ENCODE data around the gene HNF4A.
"Not testable (repeated sequence)": the region's sequence is repeated elsewhere in the genome, so short reads cannot be mapped to it uniquely, and the experiment has no call there.

The HNF4A gene

DNA sequence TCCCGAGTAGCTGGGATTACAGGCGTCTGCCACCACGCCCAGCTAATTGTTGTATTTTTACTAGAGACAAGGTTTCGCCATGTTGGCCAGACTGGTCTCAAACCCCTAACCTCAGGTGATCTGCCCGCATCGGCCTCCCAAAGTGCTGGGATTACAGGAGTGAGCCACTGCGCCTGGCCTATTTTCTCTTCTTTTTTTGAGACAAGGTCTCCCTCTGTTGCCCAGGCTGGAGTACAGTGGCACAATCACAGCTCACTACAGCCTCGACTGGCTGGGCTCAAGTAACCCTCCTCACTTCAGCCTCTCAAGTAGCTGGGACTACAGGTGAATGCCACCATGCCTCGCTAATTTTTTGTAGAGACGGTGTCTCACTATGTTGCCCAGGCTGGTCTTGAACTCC is 9.6 kb upstream of the HNF4A start:
- DNase-seq: not testable (repeated sequence)

DNA sequence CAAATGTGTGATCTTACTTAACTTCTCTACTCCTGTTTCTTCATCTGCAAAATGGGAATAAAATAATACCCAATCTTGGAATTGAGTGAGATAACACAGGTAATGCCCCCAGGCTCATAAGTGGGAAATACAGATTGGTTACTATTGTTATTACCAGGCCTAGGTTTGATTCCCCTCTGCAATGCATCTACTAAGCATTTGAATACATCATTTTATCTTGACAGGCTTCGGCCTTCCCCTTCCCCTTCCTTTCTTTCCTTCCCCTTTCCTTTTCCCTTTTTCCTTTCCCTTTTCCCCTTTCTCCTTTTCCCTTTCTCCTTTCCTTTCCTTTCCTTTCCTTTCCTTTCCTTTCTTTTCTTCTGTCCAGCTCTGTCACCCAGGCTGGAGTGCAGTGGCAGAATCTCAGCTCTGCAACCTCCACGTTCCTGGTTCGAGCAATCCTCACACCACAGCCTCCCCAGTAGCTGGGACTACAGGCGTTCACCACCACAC is 7.3 kb upstream of the HNF4A start:
- DNase-seq: no peak

DNA sequence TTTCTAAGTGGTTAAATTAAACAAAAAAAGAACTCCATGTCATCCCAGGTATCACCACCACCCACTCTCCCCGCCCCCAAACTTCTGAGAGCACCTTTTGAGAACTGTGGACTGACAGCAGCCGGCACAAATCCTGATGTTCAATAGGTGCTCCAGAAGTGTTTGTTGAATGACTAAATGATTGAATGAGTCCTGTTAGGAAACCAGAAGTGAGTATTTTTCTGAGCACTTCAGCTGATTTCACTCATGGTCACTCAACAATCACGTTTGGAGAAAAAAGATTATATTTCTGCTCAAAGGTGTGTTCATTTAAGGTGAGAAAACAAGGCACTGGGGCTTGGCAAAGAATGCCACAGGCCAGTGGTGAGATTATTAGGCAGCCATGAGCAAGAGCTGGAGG is 6.2 kb upstream of the HNF4A start:
- DNase-seq: no peak

DNA sequence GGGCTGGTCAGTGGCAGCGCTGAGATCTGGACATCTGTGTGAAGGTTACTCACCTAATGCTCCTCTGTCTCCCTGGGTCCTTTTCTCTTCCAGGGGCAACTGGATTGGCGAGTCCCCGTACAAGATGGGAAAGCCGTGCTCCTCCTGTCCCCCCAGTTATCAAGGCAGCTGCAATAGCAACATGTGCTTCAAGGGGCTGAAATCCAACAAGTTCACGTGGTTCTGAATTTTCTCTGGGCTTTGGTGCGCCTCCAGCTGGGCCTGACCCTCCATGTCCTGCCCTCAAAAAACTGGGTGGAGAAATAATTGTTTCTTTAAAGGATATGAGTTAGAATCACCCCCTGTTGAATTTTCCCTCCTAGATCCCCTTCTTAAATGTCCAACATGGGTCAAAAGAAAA is 4.9 kb upstream of the HNF4A start:
- no peak for DNase-seq

DNA sequence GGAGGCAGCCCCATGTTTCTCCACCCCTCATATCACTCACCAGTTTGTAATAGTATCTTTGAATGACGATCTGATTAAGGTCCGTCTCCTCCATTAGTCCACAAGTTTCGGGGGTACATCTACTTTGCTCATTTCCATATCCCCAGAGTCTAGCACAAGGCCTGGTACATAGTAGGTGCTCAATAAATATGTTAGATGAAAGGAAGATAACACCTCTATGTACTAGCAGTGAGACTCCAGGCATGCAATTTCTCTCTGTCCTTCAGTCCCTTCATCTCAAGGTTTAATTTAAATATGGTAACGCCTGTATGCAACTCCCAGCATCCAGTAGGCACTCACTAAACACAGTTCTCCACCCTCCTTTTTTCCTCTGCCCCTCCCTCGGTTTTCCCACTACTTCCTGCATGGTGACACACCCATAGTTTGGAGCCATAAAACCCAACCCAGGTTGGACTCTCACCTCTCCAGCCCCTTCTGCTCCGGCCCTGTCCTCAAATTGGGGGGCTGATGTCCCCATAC is 461 bp upstream of the HNF4A start:
- DNase-seq: no peak

DNA sequence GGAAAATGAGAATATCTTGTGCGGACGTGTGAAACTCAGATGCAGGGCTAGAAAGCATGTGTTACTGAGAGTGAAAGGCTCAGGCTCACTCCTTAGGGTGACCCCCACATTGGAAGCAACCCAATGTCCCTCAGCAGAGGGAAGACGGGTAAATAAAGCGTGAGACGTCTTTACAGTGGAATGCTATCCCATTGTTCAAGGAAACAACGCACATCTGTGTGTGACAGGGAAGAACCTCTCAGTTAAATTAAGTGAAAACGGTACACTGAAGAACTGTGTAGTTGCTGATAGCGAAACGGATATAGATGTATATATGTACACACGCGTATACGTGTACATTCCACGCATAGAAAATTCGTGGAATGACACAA is 839 bp downstream of the HNF4A start:
- no peak for DNase-seq

DNA sequence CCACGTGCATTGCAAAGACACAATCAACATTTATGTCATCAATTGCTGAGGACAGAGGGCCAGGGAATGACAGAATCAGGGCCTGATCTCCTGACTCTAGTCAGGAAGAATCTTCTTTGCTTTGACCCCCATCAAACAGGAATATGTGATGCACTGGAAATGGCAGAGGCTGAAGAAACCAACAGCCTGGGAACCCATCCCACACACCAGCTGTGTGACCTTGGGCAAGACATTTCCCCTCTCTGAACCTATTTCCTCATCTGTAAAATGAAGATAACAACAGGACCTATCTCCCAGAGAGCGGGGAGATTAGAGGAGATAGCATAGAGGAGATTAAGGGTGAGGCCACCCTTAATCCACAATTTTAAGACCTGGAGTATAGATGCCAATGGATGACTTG is 1.5 kb downstream of the HNF4A start:
- DNase-seq: no peak

DNA sequence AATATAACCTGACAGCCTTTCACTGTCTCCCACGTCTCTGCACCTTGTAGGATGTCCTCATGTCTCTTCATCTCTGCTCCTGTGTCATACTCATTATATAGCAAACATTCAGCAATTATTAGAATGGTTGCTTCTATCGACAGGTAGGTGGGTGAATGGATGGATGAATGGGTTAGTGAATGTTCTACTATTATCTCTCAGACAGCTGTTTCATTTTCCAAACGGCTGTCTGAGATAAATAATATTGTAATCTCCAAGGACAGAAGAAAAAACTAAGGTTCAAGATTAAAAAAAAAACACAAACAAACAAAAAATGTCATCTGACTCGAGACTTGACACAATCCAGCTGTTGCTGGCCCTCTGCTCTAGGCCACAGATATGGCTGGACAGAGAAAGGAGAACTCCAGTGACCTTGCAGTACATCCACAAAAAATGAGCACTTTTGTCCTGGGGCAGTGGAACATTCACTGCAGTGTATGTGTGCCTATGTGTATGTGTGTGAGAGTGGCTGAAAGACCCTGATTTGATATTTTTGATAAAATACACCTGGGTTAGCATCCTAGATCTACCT is 2.1 kb downstream of the HNF4A start:
- no peak for DNase-seq

DNA sequence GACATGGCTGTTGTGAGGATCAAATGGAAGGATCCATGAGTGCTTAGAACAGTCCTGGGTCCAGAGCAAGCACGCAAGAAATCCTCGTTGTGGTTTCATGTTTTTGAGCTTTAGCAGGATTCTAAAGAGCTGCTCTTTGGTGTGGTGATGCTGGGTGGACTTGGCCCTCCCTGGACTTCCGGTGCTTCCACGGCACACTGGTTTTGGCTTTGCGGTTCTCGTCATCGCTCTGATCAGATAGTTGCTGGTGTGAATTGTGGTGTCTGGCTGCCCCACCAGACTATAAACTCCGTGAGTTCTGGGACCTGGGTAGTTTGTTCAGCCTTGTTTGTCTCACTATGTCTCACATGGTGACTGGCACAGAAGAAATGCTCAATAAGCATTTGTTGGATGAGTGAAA is 3.3 kb downstream of the HNF4A start:
- DNase-seq: no peak

DNA sequence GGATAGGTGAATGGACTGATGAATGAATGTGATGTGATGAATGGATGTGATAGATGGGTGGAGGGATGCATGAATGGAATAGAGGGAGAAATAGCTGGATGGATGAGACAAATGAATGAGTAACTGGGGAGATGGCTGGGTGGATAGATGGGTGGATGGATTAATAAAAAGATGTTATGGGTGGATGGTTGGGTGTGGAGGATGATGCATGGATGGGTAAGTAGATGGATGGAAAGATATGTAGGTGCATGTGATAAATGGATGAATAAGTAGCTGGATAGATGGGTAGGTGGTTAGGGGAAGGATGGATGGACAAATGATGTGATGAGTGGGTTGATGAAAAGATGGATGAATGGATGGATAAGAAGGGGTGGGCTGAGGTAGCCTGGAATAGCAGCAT is 4.7 kb downstream of the HNF4A start:
- DNase-seq: no peak

DNA sequence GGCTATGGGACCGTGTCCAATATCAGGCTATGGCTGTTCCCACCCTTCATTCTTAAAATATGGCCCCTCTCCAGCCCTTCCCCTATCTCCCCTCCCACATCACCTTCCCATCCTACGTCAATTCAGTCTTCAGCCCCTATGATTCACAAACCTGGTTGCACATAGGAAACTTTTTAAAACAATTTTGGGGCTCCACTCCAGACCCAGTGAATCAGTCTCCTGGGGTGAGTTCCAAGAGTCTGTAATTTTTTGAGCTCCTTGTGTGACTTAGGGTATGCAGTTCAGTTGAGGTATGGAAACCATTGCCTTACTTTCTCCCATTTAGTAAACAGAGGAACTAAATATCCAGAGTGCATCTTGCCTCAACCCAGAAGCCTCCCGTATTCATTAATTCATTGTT is 5.5 kb downstream of the HNF4A start:
- DNase-seq: no peak

DNA sequence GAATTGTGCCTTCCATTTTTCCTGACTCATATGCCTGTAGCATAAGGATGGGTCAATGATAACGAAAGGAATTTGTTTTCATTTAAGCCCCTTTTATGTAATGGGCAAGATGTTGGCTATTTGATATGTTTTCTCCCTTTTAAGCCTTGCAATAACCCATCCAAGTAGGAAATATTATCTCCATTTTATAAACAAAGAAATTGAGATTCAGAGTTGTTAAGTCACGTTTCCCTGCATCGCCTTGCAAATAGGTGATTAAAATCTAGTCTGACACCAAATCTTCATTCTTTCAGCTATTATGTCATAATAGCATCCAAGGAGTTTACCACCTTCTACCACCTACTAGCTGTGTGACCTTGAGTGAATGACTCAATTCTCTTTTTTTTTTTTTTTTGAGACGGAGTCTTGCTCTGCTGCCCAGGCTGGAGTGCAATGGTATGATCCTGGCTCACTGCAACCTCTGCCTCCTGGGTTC is 7.0 kb downstream of the HNF4A start:
- DNase-seq: no peak

DNA sequence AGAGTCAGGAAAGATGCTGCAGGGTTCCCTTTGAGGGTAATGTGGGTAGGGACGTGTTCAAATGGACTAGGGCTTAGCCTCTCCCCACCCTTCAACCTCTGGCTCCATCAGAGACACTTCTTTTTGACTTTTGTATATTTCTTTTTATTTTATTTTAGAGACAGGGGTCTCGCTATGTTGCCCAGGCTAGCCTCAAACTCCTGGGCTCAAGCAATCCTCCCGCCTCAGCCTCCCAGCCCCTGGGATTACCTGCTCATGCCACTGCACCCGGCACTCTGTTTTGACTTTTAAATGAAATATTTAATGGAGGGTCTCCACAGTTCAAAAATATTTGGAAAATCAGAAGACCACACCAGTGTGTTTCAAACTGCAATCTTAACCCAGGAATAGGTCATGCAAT is 8.6 kb downstream of the HNF4A start:
- DNase-seq: no peak

DNA sequence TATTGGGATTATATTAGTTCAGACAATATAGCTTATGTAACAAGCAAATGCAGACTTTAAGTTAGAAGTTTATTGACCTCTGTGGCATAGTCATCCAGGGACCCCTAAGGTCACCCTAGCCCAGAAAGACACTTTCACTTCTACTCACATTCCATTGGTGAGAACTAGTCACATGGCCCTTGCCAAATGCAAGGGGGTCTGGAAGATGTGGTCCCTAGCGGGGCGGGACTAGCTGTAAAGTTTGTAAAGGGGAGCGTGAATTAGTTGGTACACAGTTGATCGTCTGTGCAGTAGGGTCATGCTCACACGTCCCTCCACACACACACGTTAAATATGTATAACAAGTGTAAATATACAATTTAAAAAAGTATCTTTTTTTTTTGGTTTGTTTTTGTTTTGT is 9.3 kb downstream of the HNF4A start:
- no peak for DNase-seq

DNA sequence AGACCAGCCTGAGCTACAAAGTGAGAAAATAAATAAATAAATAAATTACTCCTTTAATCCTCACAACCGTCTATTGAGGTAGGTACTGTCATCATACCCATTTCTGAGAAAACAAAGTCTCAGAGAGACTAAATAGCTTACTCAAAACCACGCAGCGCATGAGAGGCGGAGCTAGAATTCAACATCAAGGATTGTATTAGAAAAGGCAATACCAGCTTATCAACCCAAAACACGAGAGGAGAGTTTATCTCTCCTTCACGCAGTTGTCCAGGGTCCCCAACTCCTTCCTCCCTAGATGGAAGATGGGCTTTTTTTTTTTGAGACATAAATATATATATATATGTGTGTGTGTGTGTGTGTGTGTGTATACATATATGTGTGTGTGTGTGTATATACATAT is 12.2 kb downstream of the HNF4A start:
- DNase-seq: no peak

DNA sequence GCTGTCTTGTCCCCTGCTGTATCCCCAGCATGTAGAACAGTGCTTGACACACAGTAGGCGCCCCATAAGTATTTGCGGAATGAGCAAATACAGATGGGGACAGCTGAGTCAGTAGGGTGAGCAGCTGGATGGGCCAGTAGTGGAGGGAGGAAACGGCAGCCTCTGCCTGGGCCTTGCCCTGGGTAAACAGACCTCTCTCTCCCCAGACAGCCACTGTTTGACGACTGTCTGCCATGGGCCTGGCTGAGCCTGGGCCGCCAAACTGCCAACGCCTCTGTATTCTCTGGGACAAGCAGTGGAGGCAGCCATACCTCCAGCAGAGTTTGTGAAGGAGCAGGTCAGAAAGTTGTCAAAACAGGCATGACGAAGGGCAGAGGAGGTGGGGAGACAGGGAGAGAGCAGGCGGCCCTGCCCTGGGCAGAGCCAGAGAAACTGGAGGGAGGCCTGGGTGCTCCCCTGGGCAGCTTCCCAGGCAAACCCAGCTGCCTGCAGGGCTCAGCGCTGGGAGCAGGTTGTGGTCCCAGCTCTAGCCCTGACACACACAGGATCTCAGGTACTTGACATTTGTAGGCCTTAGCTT is 15.2 kb downstream of the HNF4A start:
- DNase-seq: no peak

DNA sequence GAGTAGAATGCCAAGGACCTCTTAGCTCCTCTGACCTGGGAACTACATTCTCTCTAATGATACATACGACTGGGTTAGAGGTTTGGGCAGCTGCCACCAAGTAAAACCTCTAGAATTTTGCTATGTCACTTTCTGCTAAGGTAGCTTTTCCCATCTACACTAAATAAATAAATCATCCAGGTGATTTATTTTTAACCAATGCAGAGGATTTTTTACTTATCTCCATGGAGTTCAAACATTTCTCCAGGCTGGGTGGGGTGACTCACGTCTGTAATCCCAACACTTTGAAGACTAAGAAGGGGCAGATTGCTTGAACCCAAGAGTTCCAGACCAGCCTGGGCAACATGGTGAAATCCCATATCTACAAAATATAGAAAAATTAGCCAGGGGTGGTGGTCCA is 27.1 kb downstream of the HNF4A start:
- no peak for DNase-seq

DNA sequence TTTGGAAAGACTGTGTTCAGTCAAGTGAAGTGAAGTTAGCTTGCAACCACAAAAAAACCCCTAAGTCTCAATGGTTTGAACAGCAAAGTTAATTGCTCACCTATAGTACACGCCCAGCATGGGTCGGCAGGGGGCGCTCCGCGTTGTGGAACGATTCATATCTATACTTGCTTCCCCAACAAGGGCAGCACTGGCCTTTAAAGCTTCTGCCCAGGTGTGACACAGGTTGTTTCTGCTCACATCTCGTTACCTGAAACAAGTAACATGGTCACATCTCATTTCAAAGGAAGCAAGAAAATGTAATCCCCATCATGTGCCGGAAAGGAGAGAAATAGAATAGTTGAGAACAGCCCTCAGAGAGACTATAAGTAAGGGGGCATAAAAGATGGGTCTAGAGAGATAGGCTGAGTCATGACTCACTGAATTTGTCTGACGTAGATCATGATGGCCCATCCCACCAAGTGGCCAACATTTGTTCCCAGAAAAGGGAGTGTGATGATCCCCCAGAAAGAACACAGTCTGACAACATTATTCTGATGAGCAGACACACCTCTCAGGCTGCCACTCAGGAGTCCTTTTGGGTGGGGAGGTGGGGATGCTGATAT is 29.0 kb downstream of the HNF4A start:
- DNase-seq: peak; percentile 59

DNA sequence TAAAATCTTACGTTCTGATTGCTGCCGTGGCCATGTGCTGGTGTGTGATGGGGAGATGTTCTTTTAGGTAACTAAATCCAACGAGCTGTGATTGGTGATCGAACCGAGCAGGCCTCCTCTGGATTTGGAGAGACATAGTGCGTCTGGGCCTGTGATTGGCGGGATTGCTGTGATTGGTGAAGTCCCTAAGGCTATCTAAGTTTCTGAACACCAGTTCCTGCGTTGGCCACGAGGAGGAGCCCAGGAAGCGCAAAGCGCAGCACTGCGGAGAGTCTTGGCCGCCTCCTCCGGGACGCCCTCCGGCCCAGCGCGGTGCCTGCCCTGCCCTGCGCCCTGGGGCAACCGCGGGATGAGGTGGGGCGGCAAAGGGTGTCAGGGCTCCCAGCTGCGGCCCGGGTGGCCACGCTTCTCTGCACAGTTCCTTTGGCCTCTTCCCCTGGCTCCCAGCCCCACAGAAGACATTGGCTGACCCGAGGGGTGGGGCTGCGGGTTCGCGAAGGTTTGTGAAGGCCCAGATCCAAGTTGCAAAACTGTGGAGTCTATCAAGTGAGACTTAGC is 33.0 kb downstream of the HNF4A start:
- no peak for DNase-seq

DNA sequence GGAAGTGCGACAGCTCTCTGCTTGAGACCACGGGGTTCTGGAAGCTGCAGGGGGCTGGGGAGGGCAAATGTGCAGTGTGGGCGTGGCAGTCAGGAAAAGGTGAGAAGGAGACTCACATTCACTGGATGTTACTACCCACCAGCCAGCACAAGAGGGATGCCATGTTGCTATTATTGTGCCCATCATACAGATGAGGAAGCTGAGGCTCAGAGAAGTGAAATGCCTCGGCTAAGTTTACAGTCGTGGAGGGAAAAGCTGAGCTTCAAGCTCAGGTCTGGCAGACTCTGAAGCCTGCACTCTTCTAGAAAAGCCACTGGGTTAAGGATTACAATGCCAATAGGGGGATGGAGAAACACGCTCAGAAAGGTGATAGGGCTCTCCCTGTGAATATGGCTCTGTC is 34.4 kb downstream of the HNF4A start:
- no peak for DNase-seq

DNA sequence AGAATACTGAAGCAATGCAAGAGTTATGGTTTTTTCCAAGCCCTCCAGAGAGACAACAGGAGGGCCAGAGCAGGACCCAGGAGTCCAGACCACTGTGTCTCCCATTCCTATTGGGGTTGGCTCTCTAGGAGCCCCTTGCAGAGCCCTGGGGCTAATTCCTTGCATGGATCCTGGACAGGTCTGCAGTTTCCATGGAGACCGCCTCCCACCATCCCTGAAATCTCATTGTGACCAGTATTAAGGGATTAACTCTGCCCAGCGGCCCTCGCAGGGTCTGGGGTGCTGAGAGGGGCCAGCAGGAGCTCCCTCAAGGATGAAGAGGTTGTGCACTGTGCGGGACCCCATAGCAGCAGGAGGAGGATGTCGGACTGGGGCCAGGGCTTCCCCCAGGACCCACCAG is 34.8 kb downstream of the HNF4A start:
- DNase-seq: no peak

DNA sequence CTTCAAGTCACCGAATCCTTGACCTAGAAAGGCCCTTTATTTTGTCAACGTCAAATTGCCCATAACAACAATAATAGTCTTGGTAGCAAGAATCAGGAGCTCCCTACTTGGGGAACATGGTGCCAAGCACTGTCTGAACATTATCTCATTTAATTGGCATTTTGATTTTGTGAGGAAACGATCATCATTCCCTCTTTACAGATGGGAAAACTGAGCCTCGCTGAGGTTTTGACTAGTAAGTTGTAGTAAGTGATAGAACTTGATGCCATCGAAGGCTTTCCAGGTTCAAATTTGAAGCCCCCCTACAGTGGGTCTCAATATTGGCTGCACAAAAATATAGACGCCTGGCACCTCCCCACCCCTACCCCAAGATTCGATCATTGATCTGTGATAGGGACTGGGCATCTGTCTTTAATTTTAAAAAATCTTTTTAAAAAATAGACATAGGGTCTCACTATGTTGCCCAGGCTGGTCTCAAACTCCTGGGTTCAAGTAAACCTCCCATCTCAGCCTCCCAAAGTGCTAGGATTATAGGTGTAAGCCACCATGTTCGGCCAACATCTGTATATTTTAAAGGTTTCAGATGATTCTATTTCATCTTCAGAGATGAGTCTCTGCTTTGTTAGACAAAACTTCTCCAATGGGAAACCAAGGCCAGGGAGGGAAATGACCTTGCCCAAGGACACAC is 36.7 kb downstream of the HNF4A start:
- DNase-seq: no peak

DNA sequence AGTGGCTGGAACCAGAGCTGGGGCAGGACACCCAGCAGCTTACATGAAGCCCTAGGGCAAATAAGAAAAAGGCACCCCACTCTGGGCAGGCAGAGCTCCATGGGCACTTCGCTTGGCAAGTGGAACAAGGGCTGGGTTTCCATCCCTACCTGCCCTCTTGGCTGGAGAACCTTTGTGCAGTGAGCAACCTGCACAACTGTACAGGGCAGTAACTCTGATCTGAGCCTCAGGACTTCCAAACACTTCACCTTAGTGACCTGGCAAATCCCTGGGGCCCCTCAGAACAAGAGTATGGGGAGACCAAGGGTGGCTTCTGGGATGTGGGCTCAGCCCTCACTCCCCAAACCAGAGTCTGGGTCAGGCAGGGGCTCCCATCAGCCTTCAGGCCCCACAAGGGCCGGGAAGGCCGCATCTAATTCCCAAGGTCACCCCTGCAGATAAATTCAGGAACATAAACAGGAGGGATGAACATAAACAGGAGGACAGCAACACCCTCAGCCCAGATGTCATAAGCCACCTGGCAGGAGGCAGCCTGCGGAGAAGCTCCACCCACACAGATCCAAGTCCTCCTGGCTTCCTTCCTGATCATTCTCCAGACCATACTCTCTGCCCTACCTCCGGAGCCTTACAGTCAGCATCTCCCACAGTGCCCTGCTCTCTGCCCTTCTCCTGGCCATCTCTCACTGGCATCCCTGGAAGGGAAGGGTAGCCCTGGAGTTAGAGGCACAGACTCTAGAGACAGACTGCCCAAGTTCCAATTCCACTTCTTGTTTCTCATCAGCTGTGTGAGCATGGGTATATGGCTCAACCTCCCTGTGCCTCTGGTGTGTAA is 37.5 kb downstream of the HNF4A start:
- no peak for DNase-seq

All from activated gamma-delta T cell (primary cell).